Upper lobe of right lung (tissue), 1 donor: ENCODE data around the gene SPDL1. TPM values are rescaled to one million over a fixed set of nuclear protein-coding genes. Genes with fewer than 3 reads are reported as not detected.
"Not testable (repeated sequence)": the region's sequence is repeated elsewhere in the genome, so short reads cannot be mapped to it uniquely, and the experiment has no call there.

ENCODE experiments used
- ATAC-seq: fragments of 200-7000 bp; cut with Tn5 transposase; one replicate; pipeline ENCODE4 v1.9.1; 2020; ENCODE audit warnings: mild to moderate bottlenecking, moderate library complexity
- DNase-seq: peaks from one replicate; pipeline ENCODE4 v3.0.0-alpha.2; 2020
- H3K27ac ChIP-seq: fragments of 200-600 bp; one replicate; pipeline ENCODE4 v1.8.0; 2022
- H3K27me3 ChIP-seq: fragments of 200-600 bp; one replicate; pipeline ENCODE4 v1.8.0; 2022; ENCODE audit warnings: mild to moderate bottlenecking
- H3K36me3 ChIP-seq: fragments of 200-600 bp; one replicate; pipeline ENCODE4 v1.8.0; 2022
- H3K4me1 ChIP-seq: fragments of 200-600 bp; one replicate; pipeline ENCODE4 v1.8.0; 2022
- H3K4me3 ChIP-seq: fragments of 200-600 bp; one replicate; pipeline ENCODE4 v1.8.0; 2022; ENCODE audit warnings: mild to moderate bottlenecking
- H3K9me3 ChIP-seq: fragments of 200-600 bp; one replicate; pipeline ENCODE4 v1.8.0; 2022
- intact Hi-C: fragments of 100-400 bp; cut with DNase I; formaldehyde crosslinking; loops from one replicate; pipeline ENCODE4 v1.11.0; 2022
- total RNA-seq: library from RNA; stranded (reverse); fragmentation: NEBNext Ultra II Directional; extraction: Animal tissue kit (Norgen Biotek cat#: 25700); gene quantifications from one replicate; pipeline ENCODE4 v1.2.1, GENCODE V29; 2021
- TF ChIP-seq, protein P1 (sequence below): fragments of 200-600 bp; IDR thresholded peaks from one replicate; pipeline ENCODE4 v1.8.0; 2022; ENCODE audit warnings: antibody characterized with exemption
- donor health status: DM: no; HTN: yes; CAD: no; lungs with severe emphysema.

SPDL1 gene
- total RNA-seq, 1 donor from 2014 or later, result 3.5 TPM

DNA sequence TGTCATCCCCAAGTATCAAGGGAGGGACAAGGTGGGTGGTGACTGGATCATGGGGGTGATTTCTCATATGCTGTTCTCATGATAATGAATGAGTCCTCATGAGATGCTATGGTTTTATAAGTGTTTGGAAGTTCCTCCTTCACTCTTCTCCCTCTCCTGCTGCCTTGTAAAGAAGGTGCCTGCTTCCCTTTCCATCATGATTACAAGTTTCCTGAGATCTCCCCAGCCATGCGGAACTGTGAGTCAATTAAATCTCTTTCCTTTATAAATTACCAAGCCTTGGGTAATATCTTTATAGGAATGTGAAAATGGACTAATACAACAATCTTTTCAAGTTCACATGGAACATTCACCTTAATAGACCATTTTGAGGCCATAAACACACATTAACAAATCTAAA is 32.0 kb downstream of the SPDL1 start:
- no peak overlapping the region for H3K4me3 ChIP-seq
- DNase-seq (no peak), ATAC-seq (no peak)
- intact Hi-C loops, result no loop called here
- H3K9me3 ChIP-seq, result no peaks in the 10 kb centered on the region
- H3K27me3 ChIP-seq, result no peaks in the 10 kb centered on the region
- TF ChIP-seq, protein P1, sequence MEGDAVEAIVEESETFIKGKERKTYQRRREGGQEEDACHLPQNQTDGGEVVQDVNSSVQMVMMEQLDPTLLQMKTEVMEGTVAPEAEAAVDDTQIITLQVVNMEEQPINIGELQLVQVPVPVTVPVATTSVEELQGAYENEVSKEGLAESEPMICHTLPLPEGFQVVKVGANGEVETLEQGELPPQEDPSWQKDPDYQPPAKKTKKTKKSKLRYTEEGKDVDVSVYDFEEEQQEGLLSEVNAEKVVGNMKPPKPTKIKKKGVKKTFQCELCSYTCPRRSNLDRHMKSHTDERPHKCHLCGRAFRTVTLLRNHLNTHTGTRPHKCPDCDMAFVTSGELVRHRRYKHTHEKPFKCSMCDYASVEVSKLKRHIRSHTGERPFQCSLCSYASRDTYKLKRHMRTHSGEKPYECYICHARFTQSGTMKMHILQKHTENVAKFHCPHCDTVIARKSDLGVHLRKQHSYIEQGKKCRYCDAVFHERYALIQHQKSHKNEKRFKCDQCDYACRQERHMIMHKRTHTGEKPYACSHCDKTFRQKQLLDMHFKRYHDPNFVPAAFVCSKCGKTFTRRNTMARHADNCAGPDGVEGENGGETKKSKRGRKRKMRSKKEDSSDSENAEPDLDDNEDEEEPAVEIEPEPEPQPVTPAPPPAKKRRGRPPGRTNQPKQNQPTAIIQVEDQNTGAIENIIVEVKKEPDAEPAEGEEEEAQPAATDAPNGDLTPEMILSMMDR, result no peak
- H3K36me3 ChIP-seq, result no peaks in the 10 kb centered on the region
- no peaks in the 10 kb centered on the region for H3K4me1 ChIP-seq
- no peak overlapping the region for H3K27ac ChIP-seq

DNA sequence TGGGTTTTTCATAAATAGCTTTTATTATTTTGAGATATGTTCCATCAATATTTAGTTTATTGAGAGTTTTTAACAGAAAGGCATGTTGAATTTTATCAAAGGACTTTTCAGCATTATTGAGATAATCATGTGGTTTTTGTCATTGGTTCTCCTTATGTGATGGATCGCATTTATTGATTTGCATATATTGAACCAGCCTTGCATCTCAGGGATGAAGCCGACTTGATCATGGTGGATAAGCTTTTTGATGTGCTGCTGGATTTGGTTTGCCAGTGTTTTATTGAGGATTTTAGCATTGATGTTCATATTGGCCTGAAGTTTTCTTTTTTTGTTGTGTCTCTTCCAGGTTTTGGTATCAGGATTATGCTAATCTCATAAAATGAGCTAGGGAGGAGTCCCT is 40.7 kb downstream of the SPDL1 start:
- ATAC-seq, H3K9me3 ChIP-seq, H3K36me3 ChIP-seq, H3K4me3 ChIP-seq, H3K27me3 ChIP-seq, H3K27ac ChIP-seq, intact Hi-C loops, DNase-seq, H3K4me1 ChIP-seq: not testable (repeated sequence)

DNA sequence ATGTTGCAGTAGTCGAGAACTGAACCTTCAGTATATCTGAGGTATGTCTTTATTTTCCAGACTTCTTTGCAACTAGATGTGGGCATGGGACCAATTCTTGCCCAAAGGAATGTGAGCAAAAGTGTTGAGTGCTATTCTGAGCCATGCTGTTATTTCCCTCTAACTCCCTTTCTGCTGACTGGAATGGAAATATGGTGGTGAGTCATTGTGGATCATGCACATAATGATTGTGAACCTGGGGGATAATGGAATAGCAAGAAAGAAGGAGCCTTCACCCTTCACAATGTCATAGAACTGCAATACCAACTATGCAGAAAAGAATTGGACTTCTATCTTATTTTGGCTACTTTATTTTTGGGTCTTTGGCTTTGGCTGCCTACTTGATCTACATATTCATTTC is 43.2 kb downstream of the SPDL1 start:
- H3K27ac ChIP-seq, result no peak overlapping the region
- no peaks in the 10 kb centered on the region for H3K4me1 ChIP-seq
- no peak for ATAC-seq
- H3K36me3 ChIP-seq, result no peaks in the 10 kb centered on the region
- no peaks in the 10 kb centered on the region for H3K27me3 ChIP-seq
- TF ChIP-seq, protein P1, result no peak
- intact Hi-C loops, result no loop called here
- H3K9me3 ChIP-seq, result no peaks in the 10 kb centered on the region
- DNase-seq, result no peak
- no peak overlapping the region for H3K4me3 ChIP-seq

DNA sequence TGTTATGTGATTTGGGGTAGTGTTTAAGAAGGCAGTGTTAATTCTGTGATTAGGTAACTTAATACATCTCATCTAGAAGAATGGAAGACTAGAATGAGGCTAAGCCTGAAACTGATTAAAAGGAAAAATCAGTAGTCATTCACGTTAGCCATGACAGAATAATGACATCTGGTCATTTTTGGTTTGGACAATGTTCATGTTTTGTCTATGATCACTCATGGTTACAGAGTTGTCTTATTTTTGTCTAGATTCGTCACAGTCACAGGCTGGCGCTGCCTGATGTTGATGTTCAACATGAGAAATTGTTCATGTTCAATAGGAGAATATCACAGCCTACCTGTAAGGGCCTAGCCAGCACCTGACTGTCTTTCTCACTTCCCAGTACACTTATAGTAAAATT is 44.0 kb downstream of the SPDL1 start:
- intact Hi-C loops, result no loop called here
- no peaks in the 10 kb centered on the region for H3K27me3 ChIP-seq
- H3K4me3 ChIP-seq, result no peak overlapping the region
- H3K9me3 ChIP-seq, result no peaks in the 10 kb centered on the region
- no peak for DNase-seq
- ATAC-seq, result no peak
- no peaks in the 10 kb centered on the region for H3K36me3 ChIP-seq
- TF ChIP-seq, protein P1, result no peak
- no peaks in the 10 kb centered on the region for H3K4me1 ChIP-seq
- no peak overlapping the region for H3K27ac ChIP-seq

DNA sequence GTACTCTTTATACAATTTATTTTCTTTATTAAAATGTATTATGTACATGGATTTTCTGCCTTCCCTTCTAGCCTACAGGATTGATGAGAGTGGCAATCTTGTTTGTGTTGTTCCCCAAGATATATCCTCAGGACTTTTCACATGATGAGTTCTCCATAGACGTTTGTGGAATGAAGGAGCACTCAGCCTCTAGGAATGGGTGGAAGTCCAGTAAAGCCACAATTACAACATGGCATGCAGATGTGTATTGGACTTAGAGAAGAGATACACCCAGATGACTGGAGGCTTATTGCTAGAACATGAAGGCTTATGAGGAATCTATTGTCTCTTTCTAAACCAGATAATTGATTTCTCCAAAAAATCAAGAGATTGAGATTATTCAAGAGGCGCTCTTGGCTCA is 45.3 kb downstream of the SPDL1 start:
- Histone ChIP-seq H3K4me3 (no peak overlapping the region), H3K27ac (no peak overlapping the region), H3K27me3 (no peaks in the 10 kb centered on the region), H3K9me3 (no peaks in the 10 kb centered on the region), H3K4me1 (no peaks in the 10 kb centered on the region), H3K36me3 (no peaks in the 10 kb centered on the region)
- DNase-seq, result no peak
- no peak for ATAC-seq
- intact Hi-C loops, result no loop called here
- TF ChIP-seq, protein P1, result no peak

DNA sequence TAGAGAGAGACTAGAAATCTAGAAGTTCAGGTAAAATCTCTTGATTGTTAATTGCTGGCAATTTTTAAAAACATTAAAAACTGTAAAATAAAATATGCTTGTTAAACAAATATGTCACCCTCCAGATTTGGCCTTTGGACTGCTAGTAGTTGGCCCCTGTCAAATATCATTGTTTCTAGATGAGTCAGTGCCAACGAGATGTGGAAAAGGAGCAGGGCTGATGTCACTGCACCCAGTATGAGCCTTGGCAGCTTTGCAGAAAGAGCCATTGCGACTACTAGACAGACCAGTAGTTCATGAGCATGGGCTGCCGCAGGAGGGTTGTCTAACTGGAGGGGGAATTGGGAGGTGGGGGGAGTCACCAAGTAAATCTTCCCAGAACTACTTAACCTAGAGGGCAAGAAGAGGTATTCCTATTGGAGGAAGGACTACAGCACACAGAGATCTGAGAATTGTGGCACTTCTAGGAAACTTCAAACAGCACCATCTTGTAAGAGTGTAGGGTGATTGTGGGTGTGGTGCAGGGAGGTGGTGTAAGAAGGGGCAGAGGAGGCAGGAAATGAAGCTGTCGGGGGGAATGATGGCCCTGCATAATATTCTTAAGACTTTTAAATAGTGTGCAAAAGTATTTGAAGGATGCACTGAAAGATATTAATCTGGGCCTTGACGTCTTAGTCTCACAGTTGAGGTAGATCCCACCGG is 46.4 kb downstream of the SPDL1 start:
- ATAC-seq (peak; percentile 26), DNase-seq (no peak)
- intact Hi-C loops, result no loop called here
- Histone ChIP-seq H3K4me3 (no peak overlapping the region), H3K36me3 (no peaks in the 10 kb centered on the region), H3K27me3 (no peaks in the 10 kb centered on the region), H3K9me3 (no peaks in the 10 kb centered on the region), H3K27ac (no peak overlapping the region), H3K4me1 (no peaks in the 10 kb centered on the region)
- TF ChIP-seq, protein P1, result no peak
